22Rv1 (cell line): ENCODE data around the gene MATCAP1.

Source experiments
- CTCF ChIP-seq: fragments of 450-650 bp; IDR thresholded peaks from 2 replicates; pipeline ENCODE4 v1.5.1; 2017; ENCODE audit warnings: mild to moderate bottlenecking
- ZFX ChIP-seq: fragments of 450-650 bp; IDR thresholded peaks from 2 replicates; pipeline ENCODE4 v1.6.1; 2017; ENCODE audit warnings: antibody characterized with exemption, borderline replicate concordance

DNA sequence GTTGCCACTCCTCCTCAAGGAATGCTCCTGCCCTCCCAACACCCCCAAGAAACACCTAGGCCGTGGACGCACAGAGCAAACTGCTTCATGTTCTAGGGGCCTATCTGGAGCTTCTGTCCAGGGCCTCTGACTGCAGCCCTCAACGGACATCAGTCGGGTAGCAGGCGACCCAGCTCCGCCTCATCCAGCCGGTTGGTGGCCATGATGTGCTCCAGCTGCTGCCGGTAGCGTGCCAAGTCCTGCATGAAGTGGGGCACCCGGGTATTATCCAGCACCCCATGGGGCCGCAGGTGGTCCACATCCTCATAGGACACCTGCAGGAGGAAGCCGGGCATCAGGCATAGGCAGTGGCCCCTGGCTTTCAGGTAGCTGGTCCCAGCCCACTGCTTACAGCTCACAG, 7.1 kb downstream of the MATCAP1 start:
- no peak for TF ChIP-seq CTCF
- TF ChIP-seq ZFX = no peak
